ENCODE results near the gene EIF4E1B. TPM values are rescaled to one million over a fixed set of nuclear protein-coding genes. Genes with fewer than 3 reads are reported as not detected.

Gene EIF4E1B
- total RNA-seq, 1 experiment from 2014 or later = not detected

DNA sequence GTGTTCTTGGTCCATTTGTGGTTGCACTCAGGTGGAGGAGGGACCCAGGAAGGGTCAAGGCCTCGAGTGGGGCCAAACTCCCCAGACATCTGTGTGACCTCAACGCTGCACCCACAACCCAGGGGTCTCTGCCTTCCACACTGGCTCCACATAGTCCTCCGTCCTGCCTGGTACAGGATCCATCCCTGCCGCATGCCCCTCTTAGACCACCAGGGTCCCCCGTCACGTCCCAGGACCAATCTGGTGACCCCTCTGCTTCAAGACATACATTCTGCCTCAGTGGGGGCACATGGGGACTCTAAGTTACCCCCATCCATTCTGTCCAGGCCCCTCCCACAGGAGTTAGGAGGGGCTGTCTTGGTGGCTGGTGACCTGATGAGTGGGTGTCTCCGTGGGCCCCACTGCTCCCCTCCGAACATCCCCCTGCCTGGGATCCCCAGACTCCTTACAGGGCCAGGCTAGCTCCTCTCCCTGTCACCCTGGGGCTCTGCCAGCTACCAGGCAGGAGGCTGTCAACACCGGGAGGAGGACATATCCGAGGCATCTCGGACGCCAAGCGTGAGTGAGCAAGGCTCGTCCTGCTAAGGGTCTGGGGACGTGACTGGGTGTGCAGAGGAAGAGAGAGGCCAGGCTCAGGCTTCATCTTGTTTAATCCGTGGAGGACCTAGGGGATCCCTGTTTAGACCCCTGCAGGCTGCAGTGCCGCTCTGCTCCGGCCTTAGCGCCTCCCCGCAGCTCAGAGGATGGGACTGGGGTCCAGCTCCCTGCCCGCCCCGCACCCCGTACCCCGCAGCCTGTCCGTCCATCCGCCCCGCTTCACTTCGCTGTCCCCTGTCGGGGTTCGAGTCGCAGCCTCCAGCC is 49.1 kb downstream of the EIF4E1B start:
- intact Hi-C loops (cut with micrococcal nuclease; ENCODE audit: unreplicated experiment) = no loop called here
- BruUV-seq (replicated peaks) = no TSS peak
- Mint-ChIP-seq H3K27ac (ENCODE audit: unreplicated experiment) (no peak overlapping the region), H3K4me1 (ENCODE audit: low read depth, unreplicated experiment) (no peaks in the 10 kb centered on the region), H3K27me3 (ENCODE audit: unreplicated experiment) (peaks cover 30% of the 10 kb centered on the region), H3K36me3 (ENCODE audit: insufficient read depth, unreplicated experiment) (peaks cover 3% of the 10 kb centered on the region), H3K4me3 (ENCODE audit: low read depth, unreplicated experiment) (no peak overlapping the region), H3K9me3 (ENCODE audit: low read depth, unreplicated experiment) (no peaks in the 10 kb centered on the region)
- DNase-seq = no peak
- TF ChIP-seq, protein P1, sequence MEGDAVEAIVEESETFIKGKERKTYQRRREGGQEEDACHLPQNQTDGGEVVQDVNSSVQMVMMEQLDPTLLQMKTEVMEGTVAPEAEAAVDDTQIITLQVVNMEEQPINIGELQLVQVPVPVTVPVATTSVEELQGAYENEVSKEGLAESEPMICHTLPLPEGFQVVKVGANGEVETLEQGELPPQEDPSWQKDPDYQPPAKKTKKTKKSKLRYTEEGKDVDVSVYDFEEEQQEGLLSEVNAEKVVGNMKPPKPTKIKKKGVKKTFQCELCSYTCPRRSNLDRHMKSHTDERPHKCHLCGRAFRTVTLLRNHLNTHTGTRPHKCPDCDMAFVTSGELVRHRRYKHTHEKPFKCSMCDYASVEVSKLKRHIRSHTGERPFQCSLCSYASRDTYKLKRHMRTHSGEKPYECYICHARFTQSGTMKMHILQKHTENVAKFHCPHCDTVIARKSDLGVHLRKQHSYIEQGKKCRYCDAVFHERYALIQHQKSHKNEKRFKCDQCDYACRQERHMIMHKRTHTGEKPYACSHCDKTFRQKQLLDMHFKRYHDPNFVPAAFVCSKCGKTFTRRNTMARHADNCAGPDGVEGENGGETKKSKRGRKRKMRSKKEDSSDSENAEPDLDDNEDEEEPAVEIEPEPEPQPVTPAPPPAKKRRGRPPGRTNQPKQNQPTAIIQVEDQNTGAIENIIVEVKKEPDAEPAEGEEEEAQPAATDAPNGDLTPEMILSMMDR (IDR thresholded peaks at IDR 0.05; ENCODE audit: unreplicated experiment) = no peak
- CTCF ChIA-PET = interaction anchor here (0.6 to 0.7 kb wide), 4 partner anchors 150 to 1783 kb away, joined by 3 to 4 read pairs (median 4); partner anchors contain the start of gene TMED9

DNA sequence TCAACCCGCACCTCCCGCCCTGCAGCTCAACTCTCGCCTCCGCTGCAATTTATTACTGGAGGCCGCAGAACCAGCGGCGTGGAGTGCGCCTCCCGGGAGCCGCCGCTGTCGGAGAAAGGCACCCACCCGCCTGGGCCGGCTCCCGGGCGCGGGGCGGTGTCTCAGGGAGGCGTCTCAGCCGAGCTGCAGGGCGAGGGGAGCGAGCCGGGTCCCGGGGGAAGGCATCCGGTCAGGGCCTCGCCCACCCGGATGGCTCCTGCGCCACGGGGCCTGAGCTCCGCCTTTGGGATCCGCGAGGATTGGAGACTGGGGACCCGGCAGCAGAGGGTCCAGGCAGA is 49.7 kb downstream of the EIF4E1B start:
- CTCF ChIA-PET = interaction anchor here (0.6 to 1.3 kb wide), 4 partner anchors 20 to 1782 kb away, joined by 3 to 5 read pairs (median 4); partner anchors contain the start of gene TMED9
- intact Hi-C loops (cut with micrococcal nuclease; ENCODE audit: unreplicated experiment) = no loop called here
- no peaks in the 10 kb centered on the region for H3K4me1 Mint-ChIP-seq (ENCODE audit: low read depth, unreplicated experiment)
- H3K9me3 Mint-ChIP-seq (ENCODE audit: low read depth, unreplicated experiment) = peaks cover 3% of the 10 kb centered on the region
- H3K36me3 Mint-ChIP-seq (ENCODE audit: insufficient read depth, unreplicated experiment) = peaks cover 3% of the 10 kb centered on the region
- no peak overlapping the region for H3K4me3 Mint-ChIP-seq (ENCODE audit: low read depth, unreplicated experiment)
- no peak for DNase-seq
- H3K27ac Mint-ChIP-seq (ENCODE audit: unreplicated experiment) = no peak overlapping the region
- no TSS peak for BruUV-seq (replicated peaks)
- TF ChIP-seq, protein P1 (IDR thresholded peaks at IDR 0.05; ENCODE audit: unreplicated experiment) = no peak
- H3K27me3 Mint-ChIP-seq (ENCODE audit: unreplicated experiment) = peaks cover 36% of the 10 kb centered on the region

DNA sequence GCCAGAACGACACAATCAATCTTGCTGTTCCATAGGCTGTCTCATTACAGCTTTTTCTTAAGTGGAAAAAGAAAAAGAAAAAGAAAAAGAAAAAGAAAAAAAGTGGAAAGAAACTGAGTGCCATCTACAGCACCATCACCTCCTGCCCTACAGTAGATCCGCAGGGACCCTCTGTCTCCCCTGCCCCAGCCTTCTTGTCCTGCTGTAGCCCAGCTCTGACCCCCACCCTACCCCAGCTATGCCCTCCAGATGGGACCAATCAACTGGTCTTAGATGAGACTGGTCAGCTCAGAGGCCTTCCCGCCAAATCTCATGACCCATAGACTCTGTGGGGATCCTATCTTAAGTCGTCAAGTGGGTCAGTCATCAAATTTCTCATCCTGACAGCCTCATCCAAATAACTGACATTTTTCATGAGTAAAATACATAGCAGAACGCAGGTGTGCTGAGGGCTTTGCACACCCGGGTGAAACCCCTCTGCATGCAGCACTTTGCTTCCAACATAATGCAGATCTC is 51.6 kb downstream of the EIF4E1B start:
- Mint-ChIP-seq H3K4me1 (ENCODE audit: low read depth, unreplicated experiment) (no peaks in the 10 kb centered on the region), H3K27ac (ENCODE audit: unreplicated experiment) (no peak overlapping the region), H3K9me3 (ENCODE audit: low read depth, unreplicated experiment) (peaks cover 3% of the 10 kb centered on the region), H3K4me3 (ENCODE audit: low read depth, unreplicated experiment) (no peak overlapping the region), H3K27me3 (ENCODE audit: unreplicated experiment) (peaks cover 47% of the 10 kb centered on the region), H3K36me3 (ENCODE audit: insufficient read depth, unreplicated experiment) (peaks cover 3% of the 10 kb centered on the region)
- TF ChIP-seq, protein P1 (IDR thresholded peaks at IDR 0.05; ENCODE audit: unreplicated experiment) = no peak
- CTCF ChIA-PET = interaction anchor here (0.6 to 1.1 kb wide), 3 partner anchors 11 to 141 kb away, joined by 3 read pairs; no protein-coding TSS in a partner anchor
- intact Hi-C loops (cut with micrococcal nuclease; ENCODE audit: unreplicated experiment) = no loop called here
- BruUV-seq (replicated peaks) = no TSS peak
- no peak for DNase-seq

GRCh38 chr5:176685010-176685409 is 54.5 kb downstream of the EIF4E1B start:
- no TSS peak for BruUV-seq (replicated peaks)
- H3K4me1 Mint-ChIP-seq (ENCODE audit: low read depth, unreplicated experiment) = no peaks in the 10 kb centered on the region
- no peak overlapping the region for H3K4me3 Mint-ChIP-seq (ENCODE audit: low read depth, unreplicated experiment)
- CTCF ChIA-PET = no interaction called here
- H3K9me3 Mint-ChIP-seq (ENCODE audit: low read depth, unreplicated experiment) = peaks cover 3% of the 10 kb centered on the region
- peaks cover 47% of the 10 kb centered on the region for H3K27me3 Mint-ChIP-seq (ENCODE audit: unreplicated experiment)
- no peaks in the 10 kb centered on the region for H3K36me3 Mint-ChIP-seq (ENCODE audit: insufficient read depth, unreplicated experiment)
- intact Hi-C loops (cut with micrococcal nuclease; ENCODE audit: unreplicated experiment) = no loop called here
- no peak overlapping the region for H3K27ac Mint-ChIP-seq (ENCODE audit: unreplicated experiment)
- DNase-seq = no peak
- TF ChIP-seq, protein P1 (IDR thresholded peaks at IDR 0.05; ENCODE audit: unreplicated experiment) = no peak
